ENCODE results near the gene RAB5B. TPM values are rescaled to one million over a fixed set of nuclear protein-coding genes. Genes with fewer than 3 reads are reported as not detected.

RAB5B gene
- total RNA-seq, 1 donor from 2014 or later, result 83.8 TPM

- ATAC-seq (ENCODE audit: low read depth) (no peak), DNase-seq (no peak)
- Mint-ChIP-seq H3K27ac (no peak overlapping the region), H3K4me3 (no peak overlapping the region), H3K36me3 (ENCODE audit: low read depth) (peaks cover 5% of the 10 kb centered on the region), H3K9me3 (no peaks in the 10 kb centered on the region), H3K4me1 (peaks cover 9% of the 10 kb centered on the region), H3K27me3 (no peaks in the 10 kb centered on the region)
- intact Hi-C loops (cut with micrococcal nuclease), result no loop called here
- TF ChIP-seq CTCF (IDR thresholded peaks at IDR 0.05), result no peak
- ChIA-PET CTCF (no interaction called here), POLR2A (interaction anchor here (0.6 to 1.4 kb wide), 3 partner anchors 15 to 25 kb away, joined by 3 to 7 read pairs (median 4); no protein-coding TSS in a partner anchor)
Measured at GRCh38 chr12:56021889-56022497, 48.1 kb downstream of the RAB5B start.

- intact Hi-C loops (cut with micrococcal nuclease), result loop anchor here (1.0 kb wide), 2 partner anchors 32 to 290 kb away; no protein-coding TSS in a partner anchor
- H3K27ac Mint-ChIP-seq, result no peak overlapping the region
- no peaks in the 10 kb centered on the region for H3K4me1 Mint-ChIP-seq
- no peaks in the 10 kb centered on the region for H3K27me3 Mint-ChIP-seq
- DNase-seq (no peak), ATAC-seq (ENCODE audit: low read depth) (no peak)
- H3K9me3 Mint-ChIP-seq, result no peaks in the 10 kb centered on the region
- CTCF ChIA-PET, result interaction anchor here (0.8 to 4.2 kb wide), 7 partner anchors 10 to 290 kb away, joined by 3 to 26 read pairs (median 4); partner anchors contain the start of gene SUOX
- POLR2A ChIA-PET, result interaction anchor here (0.7 kb wide), 2 partner anchors 11 to 58 kb away, joined by 3 read pairs; no protein-coding TSS in a partner anchor
- H3K36me3 Mint-ChIP-seq (ENCODE audit: low read depth), result peaks cover 12% of the 10 kb centered on the region
- H3K4me3 Mint-ChIP-seq, result no peak overlapping the region
- no peak for TF ChIP-seq CTCF (IDR thresholded peaks at IDR 0.05)
Measured at GRCh38 chr12:56028511-56029165, 54.8 kb downstream of the RAB5B start.

- intact Hi-C loops (cut with micrococcal nuclease), result loop anchor here (1.0 kb wide), 2 partner anchors 33 to 291 kb away; no protein-coding TSS in a partner anchor
- ChIA-PET CTCF (interaction anchor here (0.8 to 4.2 kb wide), 7 partner anchors 10 to 291 kb away, joined by 3 to 26 read pairs (median 4); partner anchors contain the start of gene SUOX), POLR2A (interaction anchor here (0.6 to 0.9 kb wide), 3 partner anchors 11 to 22 kb away, joined by 3 read pairs; no protein-coding TSS in a partner anchor)
- H3K27me3 Mint-ChIP-seq, result no peaks in the 10 kb centered on the region
- H3K9me3 Mint-ChIP-seq, result no peaks in the 10 kb centered on the region
- DNase-seq, result no peak
- H3K27ac Mint-ChIP-seq, result no peak overlapping the region
- TF ChIP-seq CTCF (IDR thresholded peaks at IDR 0.05), result no peak
- no peak overlapping the region for H3K4me3 Mint-ChIP-seq
- peaks cover 12% of the 10 kb centered on the region for H3K36me3 Mint-ChIP-seq (ENCODE audit: low read depth)
- no peaks in the 10 kb centered on the region for H3K4me1 Mint-ChIP-seq
- no peak for ATAC-seq (ENCODE audit: low read depth)
Measured at GRCh38 chr12:56029166-56029519, 55.3 kb downstream of the RAB5B start.

GRCh38 chr12:56029666-56030293 is 55.9 kb downstream of the RAB5B start:
- ATAC-seq (ENCODE audit: low read depth) (peak; percentile 71), DNase-seq (no peak)
- H3K4me1 Mint-ChIP-seq, result no peaks in the 10 kb centered on the region
- intact Hi-C loops (cut with micrococcal nuclease), result loop anchor here (1.0 kb wide), 2 partner anchors 33 to 291 kb away; no protein-coding TSS in a partner anchor
- H3K27ac Mint-ChIP-seq, result no peak overlapping the region
- POLR2A ChIA-PET, result interaction anchor here (0.6 to 0.9 kb wide), 5 partner anchors 10 to 74 kb away, joined by 3 to 6 read pairs (median 3); partner anchors contain the start of gene PA2G4
- H3K36me3 Mint-ChIP-seq (ENCODE audit: low read depth), result peaks cover 16% of the 10 kb centered on the region
- CTCF ChIA-PET, result interaction anchor here (0.8 to 4.2 kb wide), 8 partner anchors 9 to 291 kb away, joined by 3 to 26 read pairs (median 4); partner anchors contain the start of gene SUOX
- no peak for TF ChIP-seq CTCF (IDR thresholded peaks at IDR 0.05)
- H3K4me3 Mint-ChIP-seq, result no peak overlapping the region
- H3K27me3 Mint-ChIP-seq, result no peaks in the 10 kb centered on the region
- no peaks in the 10 kb centered on the region for H3K9me3 Mint-ChIP-seq

Data from activated B cell treated with CpG ODN at 0.5 μM for 24 hours (primary cell).